Fibroblast of mammary gland (primary cell): Measurements from ENCODE around the gene CDH4.

ENCODE experiments used
- DNase-seq: peaks from one replicate; pipeline ENCODE4 v3.0.0-alpha.2; 2010; ENCODE audit warnings: low read depth
- H3K4me3 ChIP-seq: 2 replicates; pipeline ENCODE4 v1.5.1; 2011; ENCODE audit warnings: low read depth, mild to moderate bottlenecking, low read length, moderate library complexity; ENCODE audit not compliant: control insufficient read depth
- CTCF ChIP-seq: conservative IDR thresholded peaks from 2 replicates; pipeline ENCODE4 v1.5.1; 2011; ENCODE audit warnings: low read depth, low read length, inconsistent platforms; ENCODE audit not compliant: control insufficient read depth, insufficient read depth

The CDH4 gene

GRCh38 chr20:61915101-61915500, 663.0 kb downstream of the CDH4 start:
- DNase-seq, result no peak
- H3K4me3 ChIP-seq, result no peak overlapping the region
- TF ChIP-seq CTCF, result no peak

GRCh38 chr20:61916318-61916891, 664.3 kb downstream of the CDH4 start:
- no peak overlapping the region for H3K4me3 ChIP-seq
- TF ChIP-seq CTCF, result no peak
- DNase-seq, result no peak

- DNase-seq, result no peak
- no peak for TF ChIP-seq CTCF
- no peak overlapping the region for H3K4me3 ChIP-seq
Observed at GRCh38 chr20:61917474-61918145, 665.5 kb downstream of the CDH4 start.

GRCh38 chr20:61918548-61918947, 666.5 kb downstream of the CDH4 start:
- no peak overlapping the region for H3K4me3 ChIP-seq
- no peak for DNase-seq
- TF ChIP-seq CTCF, result no peak

GRCh38 chr20:61919239-61919638, 667.2 kb downstream of the CDH4 start:
- no peak for DNase-seq
- TF ChIP-seq CTCF, result no peak

GRCh38 chr20:61919675-61920365, 667.8 kb downstream of the CDH4 start:
- DNase-seq, result no peak
- TF ChIP-seq CTCF, result no peak
- H3K4me3 ChIP-seq, result no peak overlapping the region

More at GRCh38 chr20:61919239-61919638, 667.2 kb downstream of the CDH4 start:
- H3K4me3 ChIP-seq, result no peak overlapping the region
